ENCODE data around the gene ADGRG3. TPM values are rescaled to one million over a fixed set of nuclear protein-coding genes. Genes with fewer than 3 reads are reported as not detected.

ADGRG3 gene
- total and polyA plus RNA-seq, 2 donors (not counting 1 experiment from before 2014, with no cell fraction given): not detected

DNA sequence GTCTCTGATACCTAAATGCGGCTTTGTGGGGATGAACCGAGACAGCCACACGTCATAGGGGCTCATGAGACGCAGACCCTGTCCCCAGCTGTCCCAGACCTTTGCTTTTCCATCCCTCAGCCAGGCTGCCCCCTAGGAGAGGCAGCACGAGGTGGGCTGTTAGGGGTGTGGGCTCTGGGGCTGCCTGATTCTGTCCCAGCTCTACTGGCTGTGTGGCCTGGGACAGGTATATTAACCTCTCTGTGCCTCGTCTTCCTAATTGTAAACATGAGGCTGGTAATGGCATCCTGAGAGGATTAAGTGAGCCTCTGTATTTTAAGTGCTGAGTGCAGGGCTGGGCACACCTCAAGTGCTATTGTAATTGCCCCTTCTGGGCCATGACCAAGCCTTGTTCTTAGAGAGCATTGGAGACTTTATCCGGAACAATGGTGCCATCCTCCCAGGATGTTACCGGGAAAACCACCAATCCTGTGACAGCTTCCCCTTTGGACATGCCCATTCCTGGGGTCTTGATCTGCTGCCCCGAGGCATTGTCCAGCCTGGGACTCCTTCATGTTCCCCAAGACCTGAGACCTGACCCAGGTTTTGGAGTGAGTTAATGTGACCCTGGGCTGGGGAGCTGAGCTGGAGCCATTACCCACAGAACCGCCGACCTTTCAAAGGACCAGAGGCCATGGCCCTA lies 34.6 kb upstream of the ADGRG3 start:
- 78% methylated on average over 10 of the region's 11 CpGs for WGBS (ENCODE audit: insufficient coverage)
- H3K4me2 ChIP-seq (replicated peaks; ENCODE audit: low read depth, low read length, poor library complexity, severe bottlenecking): no peak overlapping the region

DNA sequence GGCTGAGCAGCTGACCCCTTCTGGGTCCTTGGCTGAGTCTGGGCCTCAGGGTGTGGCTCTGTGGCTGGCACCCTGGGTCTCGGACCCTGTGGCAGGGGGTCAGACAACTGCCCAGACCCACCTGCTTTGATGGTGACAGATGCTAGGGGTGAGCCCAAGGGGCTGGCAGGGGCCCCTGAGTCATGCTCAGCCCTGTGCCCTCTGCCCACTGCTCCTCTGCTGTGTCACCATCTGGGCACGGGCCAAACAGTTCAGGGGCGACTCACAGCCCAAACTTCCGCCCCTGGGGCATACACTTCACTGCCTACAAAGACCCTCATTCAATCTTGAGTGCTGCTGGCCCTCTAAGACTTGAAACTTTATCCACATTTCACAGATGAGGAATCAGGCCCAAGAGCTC lies 33.9 kb upstream of the ADGRG3 start:
- H3K4me3 ChIP-seq (ENCODE audit: control extremely low read depth in 1 of 5, extremely low read depth in 1 of 5, insufficient read depth in 1 of 5, low read depth in 2 of 5, low read length in 4 of 5): no peak overlapping the region
- peaks cover 34% of the 10 kb centered on the region for H3K27me3 Mint-ChIP-seq
- H3K36me3 ChIP-seq (replicated peaks in 1 of 2; ENCODE audit: control extremely low read depth in 1 of 2, control insufficient read depth in 1 of 2, extremely low read depth in 1 of 2, insufficient read depth in 2 of 2, low read length in 1 of 2): no peaks in the 10 kb centered on the region
- no peaks in the 10 kb centered on the region for H3K4me1 Mint-ChIP-seq
- intact Hi-C loops (cut with micrococcal nuclease): no loop called here
- H3K9ac ChIP-seq (ENCODE audit: low read length): no peak overlapping the region
- H3K4me1 ChIP-seq (ENCODE audit: control insufficient read depth in 2 of 2, insufficient read depth in 2 of 2, low read length in 2 of 2): peaks cover 0 to 5% of the 10 kb centered on the region in 2 donors
- no peak overlapping the region for H3K27ac ChIP-seq (ENCODE audit: low read length in 2 of 2)
- CTCF ChIA-PET: no interaction called here
- H3K4me2 ChIP-seq (replicated peaks; ENCODE audit: low read depth, low read length, poor library complexity, severe bottlenecking): no peak overlapping the region
- H2AFZ ChIP-seq (ENCODE audit: insufficient read depth, low read depth, low read length, poor library complexity, severe bottlenecking): no peak overlapping the region
- H3K27me3 ChIP-seq (replicated peaks in 1 of 4; ENCODE audit: control extremely low read depth in 1 of 4, control insufficient read depth in 3 of 4, insufficient read depth in 4 of 4, low read length in 3 of 4): peaks cover 0 to 34% (median 12%) of the 10 kb centered on the region in 4 experiments
- ATAC-seq (ENCODE audit: low read depth) (no peak), DNase-seq (no peak)
- H3K79me2 ChIP-seq (ENCODE audit: control insufficient read depth, insufficient read depth, low read length): no peaks in the 10 kb centered on the region
- H3K9me3 ChIP-seq (ENCODE audit: control extremely low read depth in 1 of 3, control insufficient read depth in 2 of 3, insufficient read depth in 1 of 3, low read length in 2 of 3): peaks cover 0 to 2% (median 0%) of the 10 kb centered on the region in 3 donors
- WGBS (ENCODE audit: insufficient coverage): 48% methylated on average over 3 of the region's 4 CpGs
- TF ChIP-seq, protein P1, sequence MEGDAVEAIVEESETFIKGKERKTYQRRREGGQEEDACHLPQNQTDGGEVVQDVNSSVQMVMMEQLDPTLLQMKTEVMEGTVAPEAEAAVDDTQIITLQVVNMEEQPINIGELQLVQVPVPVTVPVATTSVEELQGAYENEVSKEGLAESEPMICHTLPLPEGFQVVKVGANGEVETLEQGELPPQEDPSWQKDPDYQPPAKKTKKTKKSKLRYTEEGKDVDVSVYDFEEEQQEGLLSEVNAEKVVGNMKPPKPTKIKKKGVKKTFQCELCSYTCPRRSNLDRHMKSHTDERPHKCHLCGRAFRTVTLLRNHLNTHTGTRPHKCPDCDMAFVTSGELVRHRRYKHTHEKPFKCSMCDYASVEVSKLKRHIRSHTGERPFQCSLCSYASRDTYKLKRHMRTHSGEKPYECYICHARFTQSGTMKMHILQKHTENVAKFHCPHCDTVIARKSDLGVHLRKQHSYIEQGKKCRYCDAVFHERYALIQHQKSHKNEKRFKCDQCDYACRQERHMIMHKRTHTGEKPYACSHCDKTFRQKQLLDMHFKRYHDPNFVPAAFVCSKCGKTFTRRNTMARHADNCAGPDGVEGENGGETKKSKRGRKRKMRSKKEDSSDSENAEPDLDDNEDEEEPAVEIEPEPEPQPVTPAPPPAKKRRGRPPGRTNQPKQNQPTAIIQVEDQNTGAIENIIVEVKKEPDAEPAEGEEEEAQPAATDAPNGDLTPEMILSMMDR (IDR thresholded peaks at IDR 0.05): no peak
- TF ChIP-seq EZH2 (IDR thresholded peaks at IDR 0.05; ENCODE audit: borderline replicate concordance, insufficient read depth, low read depth, low read length, poor library complexity, severe bottlenecking): no peak
- H3K27ac Mint-ChIP-seq: no peak overlapping the region
- H3K9me3 Mint-ChIP-seq (ENCODE audit: insufficient read depth): no peaks in the 10 kb centered on the region
- H3K4me3 Mint-ChIP-seq: no peak overlapping the region
- POLR2A ChIA-PET: no interaction called here
- no peaks in the 10 kb centered on the region for H4K20me1 ChIP-seq (ENCODE audit: control insufficient read depth, insufficient read depth, low read length, poor library complexity, severe bottlenecking)

More for the DNA sequence above, 34.6 kb upstream of the ADGRG3 start:
- Histone ChIP-seq H3K27ac (ENCODE audit: low read length in 2 of 2) (no peak overlapping the region), H3K4me3 (ENCODE audit: control extremely low read depth in 1 of 5, extremely low read depth in 1 of 5, insufficient read depth in 1 of 5, low read depth in 2 of 5, low read length in 4 of 5) (no peak overlapping the region), H3K79me2 (ENCODE audit: control insufficient read depth, insufficient read depth, low read length) (no peaks in the 10 kb centered on the region), H3K9me3 (ENCODE audit: control extremely low read depth in 1 of 3, control insufficient read depth in 2 of 3, insufficient read depth in 1 of 3, low read length in 2 of 3) (peaks cover 0 to 2% (median 0%) of the 10 kb centered on the region in 3 donors), H3K4me1 (ENCODE audit: control insufficient read depth in 2 of 2, insufficient read depth in 2 of 2, low read length in 2 of 2) (peaks cover 0 to 5% of the 10 kb centered on the region in 2 donors), H3K9ac (ENCODE audit: low read length) (no peak overlapping the region), H3K27me3 (replicated peaks in 1 of 4; ENCODE audit: control extremely low read depth in 1 of 4, control insufficient read depth in 3 of 4, insufficient read depth in 4 of 4, low read length in 3 of 4) (peaks cover 0 to 38% (median 15%) of the 10 kb centered on the region in 4 experiments), H2AFZ (ENCODE audit: insufficient read depth, low read depth, low read length, poor library complexity, severe bottlenecking) (no peak overlapping the region), H3K36me3 (replicated peaks in 1 of 2; ENCODE audit: control extremely low read depth in 1 of 2, control insufficient read depth in 1 of 2, extremely low read depth in 1 of 2, insufficient read depth in 2 of 2, low read length in 1 of 2) (no peaks in the 10 kb centered on the region), H4K20me1 (ENCODE audit: control insufficient read depth, insufficient read depth, low read length, poor library complexity, severe bottlenecking) (no peaks in the 10 kb centered on the region)
- H3K27ac Mint-ChIP-seq: no peak overlapping the region
- H3K9me3 Mint-ChIP-seq (ENCODE audit: insufficient read depth): no peaks in the 10 kb centered on the region
- no peak for ATAC-seq (ENCODE audit: low read depth)
- H3K4me1 Mint-ChIP-seq: peaks cover 3% of the 10 kb centered on the region
- H3K4me3 Mint-ChIP-seq: no peak overlapping the region
- intact Hi-C loops (cut with micrococcal nuclease): no loop called here
- CTCF ChIA-PET: no interaction called here
- POLR2A ChIA-PET: no interaction called here
- TF ChIP-seq, protein P1 (IDR thresholded peaks at IDR 0.05): no peak
- TF ChIP-seq EZH2 (IDR thresholded peaks at IDR 0.05; ENCODE audit: borderline replicate concordance, insufficient read depth, low read depth, low read length, poor library complexity, severe bottlenecking): no peak
- DNase-seq: no peak
- peaks cover 40% of the 10 kb centered on the region for H3K27me3 Mint-ChIP-seq
